ENCODE data around the gene ZFYVE26. TPM values are rescaled to one million over a fixed set of nuclear protein-coding genes. Genes with fewer than 3 reads are reported as not detected.
A peak's percentile ranks its signal among the peaks of the same experiment; 100 is the strongest.

The ZFYVE26 gene
- polyA plus RNA-seq (2013, experiment 1 of 2), result 5.0 TPM
- 3.8 TPM for polyA plus RNA-seq (2013, experiment 2 of 2)

DNA sequence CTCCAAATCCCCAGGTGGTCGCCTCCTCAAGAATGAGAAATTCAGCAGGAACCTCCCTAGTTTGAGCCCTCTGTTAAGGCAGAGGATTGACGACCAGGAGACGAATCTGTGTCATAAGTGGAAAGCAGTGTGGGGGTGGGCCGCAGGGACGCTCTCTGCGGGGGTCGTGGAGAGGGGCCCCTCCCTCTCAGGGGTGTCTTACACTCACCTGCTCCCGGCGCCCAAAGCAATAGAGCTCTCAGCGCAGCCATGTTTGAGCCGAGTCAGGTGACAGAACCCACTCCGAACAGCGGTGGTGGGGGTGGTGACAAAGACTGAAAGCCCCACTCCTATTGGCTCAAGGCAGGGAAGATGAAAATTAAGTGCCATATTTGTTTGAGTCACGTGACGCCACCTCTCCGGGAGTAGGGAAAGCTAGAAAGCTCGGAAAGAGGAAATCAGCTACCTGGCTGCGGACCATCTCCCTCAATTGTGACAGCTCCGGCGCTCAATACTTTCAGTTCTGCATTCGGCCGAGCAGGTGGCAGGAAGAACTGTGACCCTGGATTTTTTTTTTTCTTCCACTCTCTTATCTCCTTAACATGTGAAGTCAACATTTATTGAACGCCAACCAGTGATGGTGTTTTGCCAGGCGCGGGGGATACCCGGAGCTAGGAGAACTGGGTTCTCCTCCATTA is at the start of gene ZFYVE26:
Gene ZFYVE26, minus strand, starts transcription at position 265 of the 677 bp plus-strand sequence. CDS start 627 bp downstream, outside the sequence.
- Histone ChIP-seq H3K14ac (ENCODE audit: low read length) (no peak within 1 kb of the TSS), H3K4me3 (ENCODE audit: low read length in 2 of 2) (peak within 1 kb of the TSS; percentile 58 to 98), H3K36me3 (replicated peaks in 1 of 2; ENCODE audit: control insufficient read depth in 2 of 2, insufficient read depth in 2 of 2, low read length in 2 of 2) (peaks cover 0 to 22% of the 10 kb centered on the region in 2 donors), H2BK12ac (ENCODE audit: low read length) (no peak within 1 kb of the TSS), H3K27ac (replicated peaks; ENCODE audit: low read length) (no peak within 1 kb of the TSS), H2AFZ (ENCODE audit: low read length) (peak within 1 kb of the TSS; percentile 80), H2BK15ac (ENCODE audit: low read length) (no peak within 1 kb of the TSS), H4K8ac (ENCODE audit: low read depth, low read length) (no peak within 1 kb of the TSS), H3K4ac (ENCODE audit: low read length) (no peak within 1 kb of the TSS), H3K4me2 (ENCODE audit: insufficient read depth, low read length, poor library complexity, severe bottlenecking) (peak within 1 kb of the TSS; percentile 68), H3K4me1 (ENCODE audit: control insufficient read depth in 2 of 2, insufficient read depth in 1 of 2, low read depth in 1 of 2, low read length in 2 of 2) (peaks cover 7 to 11% of the 10 kb centered on the region in 2 donors), H2BK5ac (ENCODE audit: low read length) (no peak within 1 kb of the TSS), H3K18ac (ENCODE audit: low read length) (no peak within 1 kb of the TSS), H2BK120ac (ENCODE audit: low read depth, low read length) (no peak within 1 kb of the TSS), H2AK5ac (ENCODE audit: low read depth, low read length) (no peak within 1 kb of the TSS), H4K91ac (ENCODE audit: low read depth, low read length, poor library complexity) (no peak within 1 kb of the TSS), H3K23ac (ENCODE audit: low read depth, low read length, poor library complexity) (no peak within 1 kb of the TSS), H3K9me3 (replicated peaks in 1 of 2; ENCODE audit: control insufficient read depth in 2 of 2, insufficient read depth in 1 of 2, low read depth in 1 of 2, low read length in 2 of 2) (no peaks in the 10 kb centered on the region), H3K27me3 (ENCODE audit: control insufficient read depth in 3 of 3, insufficient read depth in 3 of 3, low read depth in 1 of 3, low read length in 3 of 3) (no peaks in the 10 kb centered on the region), H3K79me1 (ENCODE audit: low read depth, low read length) (no peaks in the 10 kb centered on the region), H3K9ac (ENCODE audit: low read depth, low read length, poor library complexity) (peak within 1 kb of the TSS; percentile 55)
- no CpG with 5 or more reads among the region's 26 CpGs for WGBS, 2 donors (ENCODE audit: extremely low coverage in 2 of 2, insufficient read length in 2 of 2, insufficient replicate concordance in 1 of 2)
- DNase-seq (ENCODE audit: low spot score), result peak; percentile 80

- peaks cover 0 to 12% of the 10 kb centered on the region in 2 donors for H3K36me3 ChIP-seq (replicated peaks in 1 of 2; ENCODE audit: control insufficient read depth in 2 of 2, insufficient read depth in 2 of 2, low read length in 2 of 2)
- H2AFZ ChIP-seq (ENCODE audit: low read length), result no peak overlapping the region
- no peaks in the 10 kb centered on the region for H3K4me1 ChIP-seq (ENCODE audit: control insufficient read depth in 2 of 2, insufficient read depth in 1 of 2, low read depth in 1 of 2, low read length in 2 of 2)
- no peak overlapping the region for H2BK12ac ChIP-seq (ENCODE audit: low read length)
- no peak overlapping the region for H4K8ac ChIP-seq (ENCODE audit: low read depth, low read length)
- H3K4ac ChIP-seq (ENCODE audit: low read length), result no peak overlapping the region
- H2BK120ac ChIP-seq (ENCODE audit: low read depth, low read length), result no peak overlapping the region
- no CpG with 5 or more reads among the region's 2 CpGs for WGBS, 2 donors (ENCODE audit: extremely low coverage in 2 of 2, insufficient read length in 2 of 2, insufficient replicate concordance in 1 of 2)
- no peak overlapping the region for H3K4me3 ChIP-seq (ENCODE audit: low read length in 2 of 2)
- H2BK15ac ChIP-seq (ENCODE audit: low read length), result no peak overlapping the region
- no peak for DNase-seq (ENCODE audit: low spot score)
- H2BK5ac ChIP-seq (ENCODE audit: low read length), result no peak overlapping the region
- no peak overlapping the region for H3K27ac ChIP-seq (replicated peaks; ENCODE audit: low read length)
- no peak overlapping the region for H3K23ac ChIP-seq (ENCODE audit: low read depth, low read length, poor library complexity)
- H3K14ac ChIP-seq (ENCODE audit: low read length), result no peak overlapping the region
- H3K9ac ChIP-seq (ENCODE audit: low read depth, low read length, poor library complexity), result no peak overlapping the region
- peaks cover 0 to 14% of the 10 kb centered on the region in 2 donors for H3K9me3 ChIP-seq (replicated peaks in 1 of 2; ENCODE audit: control insufficient read depth in 2 of 2, insufficient read depth in 1 of 2, low read depth in 1 of 2, low read length in 2 of 2)
- H3K27me3 ChIP-seq (ENCODE audit: control insufficient read depth in 3 of 3, insufficient read depth in 3 of 3, low read depth in 1 of 3, low read length in 3 of 3), result no peaks in the 10 kb centered on the region
- H3K79me1 ChIP-seq (ENCODE audit: low read depth, low read length), result no peaks in the 10 kb centered on the region
- no peak overlapping the region for H3K4me2 ChIP-seq (ENCODE audit: insufficient read depth, low read length, poor library complexity, severe bottlenecking)
- no peak overlapping the region for H3K18ac ChIP-seq (ENCODE audit: low read length)
- H2AK5ac ChIP-seq (ENCODE audit: low read depth, low read length), result no peak overlapping the region
- no peak overlapping the region for H4K91ac ChIP-seq (ENCODE audit: low read depth, low read length, poor library complexity)
Observed at GRCh38 chr14:67863223-67863622, 46.8 kb upstream of the ZFYVE26 start.

- Histone ChIP-seq H3K14ac (ENCODE audit: low read length) (no peak overlapping the region), H4K8ac (ENCODE audit: low read depth, low read length) (no peak overlapping the region), H3K9ac (ENCODE audit: low read depth, low read length, poor library complexity) (no peak overlapping the region), H2AK5ac (ENCODE audit: low read depth, low read length) (no peak overlapping the region), H3K4me3 (ENCODE audit: low read length in 2 of 2) (no peak overlapping the region), H2BK120ac (ENCODE audit: low read depth, low read length) (no peak overlapping the region), H3K27ac (replicated peaks; ENCODE audit: low read length) (no peak overlapping the region), H3K4me2 (ENCODE audit: insufficient read depth, low read length, poor library complexity, severe bottlenecking) (no peak overlapping the region), H3K23ac (ENCODE audit: low read depth, low read length, poor library complexity) (no peak overlapping the region), H2BK5ac (ENCODE audit: low read length) (no peak overlapping the region), H3K18ac (ENCODE audit: low read length) (no peak overlapping the region), H3K4me1 (ENCODE audit: control insufficient read depth in 2 of 2, insufficient read depth in 1 of 2, low read depth in 1 of 2, low read length in 2 of 2) (no peaks in the 10 kb centered on the region), H3K36me3 (replicated peaks in 1 of 2; ENCODE audit: control insufficient read depth in 2 of 2, insufficient read depth in 2 of 2, low read length in 2 of 2) (no peaks in the 10 kb centered on the region), H3K9me3 (replicated peaks in 1 of 2; ENCODE audit: control insufficient read depth in 2 of 2, insufficient read depth in 1 of 2, low read depth in 1 of 2, low read length in 2 of 2) (no peaks in the 10 kb centered on the region), H2BK15ac (ENCODE audit: low read length) (no peak overlapping the region), H3K4ac (ENCODE audit: low read length) (no peak overlapping the region), H3K79me1 (ENCODE audit: low read depth, low read length) (no peaks in the 10 kb centered on the region), H2BK12ac (ENCODE audit: low read length) (no peak overlapping the region), H3K27me3 (ENCODE audit: control insufficient read depth in 3 of 3, insufficient read depth in 3 of 3, low read depth in 1 of 3, low read length in 3 of 3) (no peaks in the 10 kb centered on the region), H2AFZ (ENCODE audit: low read length) (no peak overlapping the region), H4K91ac (ENCODE audit: low read depth, low read length, poor library complexity) (no peak overlapping the region)
- no CpG with 5 or more reads among the region's 1 CpG for WGBS, 2 donors (ENCODE audit: extremely low coverage in 2 of 2, insufficient read length in 2 of 2, insufficient replicate concordance in 1 of 2)
- no peak for DNase-seq (ENCODE audit: low spot score)
Observed at GRCh38 chr14:67859169-67859749, 42.9 kb upstream of the ZFYVE26 start.

DNA sequence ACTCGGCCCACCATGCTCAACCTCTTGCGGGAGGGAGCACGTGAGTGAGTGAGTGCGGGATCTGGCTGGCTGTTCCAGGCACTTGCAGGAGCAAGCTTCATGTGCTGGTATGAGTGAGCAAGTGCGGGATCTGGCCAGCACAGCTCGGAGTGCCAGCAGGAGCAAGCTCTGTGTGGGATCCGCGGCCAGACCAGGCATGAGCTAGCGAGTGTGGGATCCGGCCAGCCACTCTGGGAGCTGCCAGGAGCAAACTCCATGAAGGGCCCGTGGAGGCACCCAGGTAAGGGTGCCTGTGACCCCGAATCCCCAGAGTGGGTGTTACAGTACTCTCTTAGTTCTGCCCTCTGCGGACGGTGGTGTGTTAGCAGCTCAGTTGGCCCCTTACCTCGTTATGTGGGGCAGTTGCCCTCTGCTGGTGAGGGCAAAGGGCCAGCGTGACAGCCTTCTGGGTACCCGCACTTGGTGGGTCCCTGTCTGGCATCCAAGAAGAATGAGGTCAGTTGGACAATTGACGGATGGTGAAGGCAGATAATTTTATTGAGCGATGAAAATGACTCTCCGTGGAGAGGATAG is 41.5 kb upstream of the ZFYVE26 start:
- H3K14ac ChIP-seq (ENCODE audit: low read length), result no peak overlapping the region
- H3K4me1 ChIP-seq (ENCODE audit: control insufficient read depth in 2 of 2, insufficient read depth in 1 of 2, low read depth in 1 of 2, low read length in 2 of 2), result no peaks in the 10 kb centered on the region
- no peak overlapping the region for H3K4ac ChIP-seq (ENCODE audit: low read length)
- peak overlapping the region; percentile 14 for H3K27ac ChIP-seq (replicated peaks; ENCODE audit: low read length)
- H3K23ac ChIP-seq (ENCODE audit: low read depth, low read length, poor library complexity), result no peak overlapping the region
- H2BK5ac ChIP-seq (ENCODE audit: low read length), result peak overlapping the region; percentile 66
- peak overlapping the region; percentile 58 for H2BK12ac ChIP-seq (ENCODE audit: low read length)
- H3K4me2 ChIP-seq (ENCODE audit: insufficient read depth, low read length, poor library complexity, severe bottlenecking), result no peak overlapping the region
- H3K4me3 ChIP-seq (ENCODE audit: low read length in 2 of 2), result no peak overlapping the region
- no CpG with 5 or more reads among the region's 20 CpGs for WGBS, 2 donors (ENCODE audit: extremely low coverage in 2 of 2, insufficient read length in 2 of 2, insufficient replicate concordance in 1 of 2)
- H2AK5ac ChIP-seq (ENCODE audit: low read depth, low read length), result no peak overlapping the region
- no peak overlapping the region for H2AFZ ChIP-seq (ENCODE audit: low read length)
- no peak overlapping the region for H2BK120ac ChIP-seq (ENCODE audit: low read depth, low read length)
- H4K8ac ChIP-seq (ENCODE audit: low read depth, low read length), result no peak overlapping the region
- no peaks in the 10 kb centered on the region for H3K36me3 ChIP-seq (replicated peaks in 1 of 2; ENCODE audit: control insufficient read depth in 2 of 2, insufficient read depth in 2 of 2, low read length in 2 of 2)
- H3K9me3 ChIP-seq (replicated peaks in 1 of 2; ENCODE audit: control insufficient read depth in 2 of 2, insufficient read depth in 1 of 2, low read depth in 1 of 2, low read length in 2 of 2), result no peaks in the 10 kb centered on the region
- no peak overlapping the region for H4K91ac ChIP-seq (ENCODE audit: low read depth, low read length, poor library complexity)
- no peak for DNase-seq (ENCODE audit: low spot score)
- H3K27me3 ChIP-seq (ENCODE audit: control insufficient read depth in 3 of 3, insufficient read depth in 3 of 3, low read depth in 1 of 3, low read length in 3 of 3), result no peaks in the 10 kb centered on the region
- H2BK15ac ChIP-seq (ENCODE audit: low read length), result no peak overlapping the region
- H3K79me1 ChIP-seq (ENCODE audit: low read depth, low read length), result no peaks in the 10 kb centered on the region
- peak overlapping the region; percentile 28 for H3K18ac ChIP-seq (ENCODE audit: low read length)
- H3K9ac ChIP-seq (ENCODE audit: low read depth, low read length, poor library complexity), result peak overlapping the region; percentile 77
